ENCODE measurements around the gene UPF2. TPM values are rescaled to one million over a fixed set of nuclear protein-coding genes. Genes with fewer than 3 reads are reported as not detected.
"Not testable (repeated sequence)": the region's sequence is repeated elsewhere in the genome, so short reads cannot be mapped to it uniquely, and the experiment has no call there.

Gene UPF2
- total and polyA plus RNA-seq, 4 donors = 6.6 to 19.6 (median 16.4) TPM

- Histone ChIP-seq H3K27me3 (ENCODE audit: control insufficient read depth in 4 of 4, insufficient read depth in 4 of 4, low read length in 3 of 4) (no peaks in the 10 kb centered on the region), H3K9me3 (ENCODE audit: control insufficient read depth in 4 of 4, low read length in 3 of 4) (no peaks in the 10 kb centered on the region), H3K36me3 (ENCODE audit: control insufficient read depth in 4 of 4, insufficient read depth in 3 of 4, low read depth in 1 of 4, low read length in 3 of 4) (peaks cover 0 to 19% (median 9%) of the 10 kb centered on the region in 4 donors), H3K27ac (ENCODE audit: low read depth in 1 of 2, low read length in 2 of 2) (no peak overlapping the region), H3K4me1 (ENCODE audit: control insufficient read depth in 4 of 4, insufficient read depth in 4 of 4, low read length in 3 of 4) (peaks cover 0 to 5% (median 4%) of the 10 kb centered on the region in 4 donors), H3K4me3 (ENCODE audit: low read depth in 1 of 3, low read length in 3 of 3) (no peak overlapping the region), H3K9ac (ENCODE audit: low read depth in 1 of 2, low read length in 2 of 2) (no peak overlapping the region)
- TF ChIP-seq TAF1 (conservative IDR thresholded peaks at IDR 0.05) (no peak), ZBTB33 (IDR thresholded peaks at IDR 0.05) (no peak), SP1 (IDR thresholded peaks at IDR 0.05) (no peak), MAX (IDR thresholded peaks at IDR 0.05) (no peak), HNF4G (IDR thresholded peaks at IDR 0.05) (no peak), GABPA (IDR thresholded peaks at IDR 0.05 in 1 of 2, conservative IDR thresholded peaks at IDR 0.05 in 1 of 2) (no peak), JUND (IDR thresholded peaks at IDR 0.05) (no peak), RAD21 (IDR thresholded peaks at IDR 0.05) (no peak)
- DNase-seq (ENCODE audit: low spot score) = no peak
- WGBS = 98% methylated on average over 3 of the region's 3 CpGs
Observed at GRCh38 chr10:11982253-11982652, 60.4 kb downstream of the UPF2 start.

GRCh38 chr10:11975795-11976194, 66.8 kb downstream of the UPF2 start:
- peaks cover 0 to 24% (median 14%) of the 10 kb centered on the region in 4 donors for H3K36me3 ChIP-seq (ENCODE audit: control insufficient read depth in 4 of 4, insufficient read depth in 3 of 4, low read depth in 1 of 4, low read length in 3 of 4)
- H3K4me1 ChIP-seq (ENCODE audit: control insufficient read depth in 4 of 4, insufficient read depth in 4 of 4, low read length in 3 of 4) = no peaks in the 10 kb centered on the region
- no peak overlapping the region for H3K9ac ChIP-seq (ENCODE audit: low read depth in 1 of 2, low read length in 2 of 2)
- TF ChIP-seq CTCF (IDR thresholded peaks at IDR 0.05; ENCODE audit: low read depth, low read length, missing input control) (no peak), GABPA (IDR thresholded peaks at IDR 0.05 in 1 of 2, conservative IDR thresholded peaks at IDR 0.05 in 1 of 2) (no peak), HNF4A (conservative IDR thresholded peaks at IDR 0.05) (no peak), FOXA2 (IDR thresholded peaks at IDR 0.05) (no peak)
- no peak for DNase-seq (ENCODE audit: low spot score)
- H3K9me3 ChIP-seq (ENCODE audit: control insufficient read depth in 4 of 4, low read length in 3 of 4) = no peaks in the 10 kb centered on the region
- no peaks in the 10 kb centered on the region for H3K27me3 ChIP-seq (ENCODE audit: control insufficient read depth in 4 of 4, insufficient read depth in 4 of 4, low read length in 3 of 4)
- 95% methylated on average over 5 of the region's 5 CpGs for WGBS
- H3K4me3 ChIP-seq (ENCODE audit: low read depth in 1 of 3, low read length in 3 of 3) = no peak overlapping the region
- no peak overlapping the region for H3K27ac ChIP-seq (ENCODE audit: low read depth in 1 of 2, low read length in 2 of 2)

GRCh38 chr10:11972523-11972922, 70.1 kb downstream of the UPF2 start:
- H3K36me3 ChIP-seq (ENCODE audit: control insufficient read depth in 4 of 4, insufficient read depth in 3 of 4, low read depth in 1 of 4, low read length in 3 of 4) = peaks cover 0 to 13% (median 8%) of the 10 kb centered on the region in 4 donors
- H3K9ac ChIP-seq (ENCODE audit: low read depth in 1 of 2, low read length in 2 of 2); H3K27me3 ChIP-seq (ENCODE audit: control insufficient read depth in 4 of 4, insufficient read depth in 4 of 4, low read length in 3 of 4); H3K27ac ChIP-seq (ENCODE audit: low read depth in 1 of 2, low read length in 2 of 2); DNase-seq (ENCODE audit: low spot score); H3K9me3 ChIP-seq (ENCODE audit: control insufficient read depth in 4 of 4, low read length in 3 of 4); H3K4me1 ChIP-seq (ENCODE audit: control insufficient read depth in 4 of 4, insufficient read depth in 4 of 4, low read length in 3 of 4); H3K4me3 ChIP-seq (ENCODE audit: low read depth in 1 of 3, low read length in 3 of 3): not testable (repeated sequence)
- 98% methylated on average over 7 of the region's 7 CpGs for WGBS
